Stimulated activated CD4-positive, alpha-beta T cell treated with anti-CD3 and anti-CD28 coated beads, Interleukin-12 subunit alpha, Interleukin-12 subunit beta, amount 100 ng/mL, for 4 hours (primary cell): ENCODE data around the gene TBC1D9.
"Not testable (repeated sequence)": the region's sequence is repeated elsewhere in the genome, so short reads cannot be mapped to it uniquely, and the experiment has no call there.

Experiments used
- DNase-seq: peaks from one replicate; pipeline ENCODE4 v3.0.0-alpha.2; 2020

TBC1D9 gene

DNA sequence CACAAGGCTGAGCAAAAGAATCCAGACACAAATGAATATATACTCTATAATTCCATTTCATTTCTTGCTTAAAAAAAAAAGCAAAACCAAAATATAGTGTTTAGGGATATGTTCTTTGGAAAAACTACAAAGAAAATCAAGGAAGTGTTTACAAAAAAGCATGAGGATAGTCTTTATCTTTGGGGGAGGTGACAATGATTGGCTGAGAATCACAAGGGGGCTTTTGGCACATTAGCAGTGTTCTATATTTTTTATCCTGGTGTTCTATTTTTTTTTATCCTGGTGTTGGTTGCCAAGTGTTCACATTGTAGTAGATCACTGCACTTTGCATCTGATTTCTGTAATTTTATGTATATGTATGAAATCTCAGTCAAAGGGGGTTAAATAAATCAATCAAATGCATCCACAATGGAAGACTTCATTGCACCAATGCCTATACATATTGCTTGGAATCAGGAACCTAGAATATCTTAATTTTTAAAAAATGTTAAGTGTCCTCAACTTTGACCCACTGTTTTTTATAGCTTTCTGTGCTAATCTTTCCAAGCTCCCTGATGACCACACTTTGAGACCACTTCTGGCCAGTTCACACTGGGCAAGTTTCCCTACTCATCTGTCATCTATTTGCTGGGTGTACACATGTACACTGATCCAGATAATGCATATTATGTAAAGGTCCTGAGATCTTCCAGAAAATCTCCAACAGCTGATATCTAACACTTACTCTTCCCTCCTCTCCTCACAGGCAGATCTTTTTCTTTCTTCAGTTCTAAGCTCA, 3.7 kb downstream of the TBC1D9 start:
- no peak for DNase-seq

DNA sequence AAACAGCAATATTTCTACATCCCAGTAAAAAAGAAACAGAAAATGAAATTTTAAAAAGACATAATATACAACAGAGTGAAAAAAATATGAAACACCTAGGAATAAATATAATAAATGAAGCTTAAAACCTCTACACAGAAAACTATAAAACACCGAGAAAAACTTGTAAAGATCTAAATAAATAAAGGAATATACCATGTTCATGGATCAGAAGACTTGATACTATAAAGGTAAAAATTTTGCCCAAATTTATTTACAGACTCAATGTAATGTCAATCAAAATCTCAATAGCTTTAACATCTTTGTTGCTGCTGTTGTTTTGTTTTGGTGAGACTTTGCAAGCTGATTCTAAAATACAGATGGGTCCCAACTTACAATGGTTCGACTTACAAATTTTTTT, 5.7 kb downstream of the TBC1D9 start:
- DNase-seq, result no peak

DNA sequence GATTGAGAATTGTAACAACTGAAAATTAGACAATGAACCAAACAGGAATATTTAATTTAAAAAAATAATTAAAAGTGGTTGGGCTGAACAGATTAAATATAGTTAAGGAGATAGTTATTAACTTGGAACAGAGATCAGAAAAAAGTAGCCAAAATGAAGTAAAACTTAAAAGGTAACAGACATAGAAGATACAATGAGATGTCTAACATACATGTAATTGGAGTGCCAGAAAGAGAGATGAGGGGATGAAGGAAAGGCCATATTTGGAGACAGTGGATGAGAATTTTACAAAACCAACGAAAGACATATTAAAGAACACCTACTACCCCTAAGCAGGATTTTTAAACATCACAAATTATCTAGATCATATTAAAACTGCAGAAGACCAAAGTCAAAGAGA, 8.0 kb downstream of the TBC1D9 start:
- DNase-seq, result no peak

DNA sequence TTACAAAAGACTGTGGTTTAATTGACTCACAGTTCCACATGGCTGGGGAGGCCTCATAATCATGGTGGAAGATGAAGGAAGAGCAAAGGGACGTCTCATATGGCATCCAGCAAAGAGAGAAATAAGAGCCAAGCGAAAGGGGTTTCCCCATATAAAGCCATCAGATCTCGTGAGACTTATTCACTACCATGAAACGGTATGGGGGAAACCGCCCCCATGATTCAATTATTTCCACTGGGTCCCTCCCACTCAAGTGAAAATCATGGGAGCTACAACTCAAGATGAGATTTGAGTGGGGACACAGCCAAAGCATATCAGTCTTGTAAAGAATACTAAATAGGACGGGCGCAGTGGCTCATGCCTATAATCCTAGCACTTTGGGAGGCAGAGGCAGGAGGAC, 9.6 kb downstream of the TBC1D9 start:
- DNase-seq, result not testable (repeated sequence)

DNA sequence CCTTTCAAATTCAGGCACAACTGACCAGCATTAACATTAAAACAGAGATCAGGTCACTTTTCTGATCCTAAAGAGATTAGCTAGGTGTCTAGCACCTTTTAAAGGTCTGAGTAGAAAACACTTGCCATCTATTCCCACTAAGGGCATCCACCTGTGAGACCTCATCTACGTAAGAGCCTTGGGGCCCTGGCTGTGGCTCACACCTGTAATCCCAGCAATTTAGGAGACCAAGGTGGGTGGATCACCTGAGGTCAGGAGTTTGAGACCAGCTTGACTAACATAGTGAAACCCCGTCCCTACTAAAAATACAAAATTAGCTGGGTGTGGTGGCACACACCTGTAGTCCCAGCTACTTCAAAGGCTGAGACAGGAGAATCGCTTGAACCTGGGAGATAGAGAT, 11.8 kb downstream of the TBC1D9 start:
- DNase-seq, result no peak

DNA sequence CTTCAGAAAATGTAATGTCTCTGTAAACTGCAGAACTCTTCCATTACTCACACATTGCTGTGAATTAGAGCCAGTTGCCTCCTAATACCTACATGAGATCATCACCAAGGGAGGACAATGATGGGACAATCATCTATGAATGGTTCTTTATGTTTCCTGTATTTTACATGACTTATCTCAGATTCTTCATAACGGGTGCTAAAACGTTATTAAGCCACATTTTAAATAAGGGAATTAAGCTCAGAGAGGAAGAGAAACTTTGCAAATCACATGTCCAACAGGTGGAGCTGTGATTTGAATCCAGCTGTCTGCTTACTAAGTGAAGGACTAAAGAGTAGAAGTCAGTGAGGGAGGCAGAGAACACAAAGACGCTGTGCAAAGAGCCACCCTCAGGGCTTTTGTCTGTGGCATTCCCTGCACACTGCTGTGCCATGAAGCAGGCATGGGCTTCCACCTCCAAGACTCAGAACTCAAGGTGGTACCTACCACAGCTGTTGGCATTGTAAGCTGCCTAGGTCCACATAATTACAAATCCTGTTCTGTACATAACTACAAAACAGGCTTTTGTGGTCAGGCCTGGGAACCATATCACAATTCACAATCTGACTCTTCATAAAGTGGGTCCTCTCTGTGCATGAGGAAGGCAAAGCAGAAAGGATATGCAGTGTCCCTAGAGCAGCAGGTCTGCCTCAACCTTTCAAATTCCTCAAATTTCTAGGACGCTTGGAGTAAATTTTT, 12.8 kb downstream of the TBC1D9 start:
- DNase-seq, result no peak

DNA sequence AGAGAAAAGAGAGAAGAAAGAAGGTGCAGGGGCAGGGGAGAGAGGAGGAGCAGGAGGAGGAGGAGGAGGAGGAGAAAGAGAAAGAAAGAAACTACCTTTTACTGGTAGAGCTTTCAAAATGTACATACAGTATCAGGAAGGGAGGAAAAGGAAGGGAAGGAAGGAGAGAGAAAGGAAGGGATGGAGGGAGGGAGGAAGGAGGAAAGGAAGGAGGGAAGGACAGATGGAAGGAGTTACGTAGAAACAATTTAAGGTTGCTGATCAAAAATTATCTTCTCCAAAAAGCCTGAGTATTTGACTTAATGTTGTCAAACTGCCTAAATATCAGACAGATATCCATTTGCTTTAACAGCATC, 13.4 kb downstream of the TBC1D9 start:
- DNase-seq, result no peak

DNA sequence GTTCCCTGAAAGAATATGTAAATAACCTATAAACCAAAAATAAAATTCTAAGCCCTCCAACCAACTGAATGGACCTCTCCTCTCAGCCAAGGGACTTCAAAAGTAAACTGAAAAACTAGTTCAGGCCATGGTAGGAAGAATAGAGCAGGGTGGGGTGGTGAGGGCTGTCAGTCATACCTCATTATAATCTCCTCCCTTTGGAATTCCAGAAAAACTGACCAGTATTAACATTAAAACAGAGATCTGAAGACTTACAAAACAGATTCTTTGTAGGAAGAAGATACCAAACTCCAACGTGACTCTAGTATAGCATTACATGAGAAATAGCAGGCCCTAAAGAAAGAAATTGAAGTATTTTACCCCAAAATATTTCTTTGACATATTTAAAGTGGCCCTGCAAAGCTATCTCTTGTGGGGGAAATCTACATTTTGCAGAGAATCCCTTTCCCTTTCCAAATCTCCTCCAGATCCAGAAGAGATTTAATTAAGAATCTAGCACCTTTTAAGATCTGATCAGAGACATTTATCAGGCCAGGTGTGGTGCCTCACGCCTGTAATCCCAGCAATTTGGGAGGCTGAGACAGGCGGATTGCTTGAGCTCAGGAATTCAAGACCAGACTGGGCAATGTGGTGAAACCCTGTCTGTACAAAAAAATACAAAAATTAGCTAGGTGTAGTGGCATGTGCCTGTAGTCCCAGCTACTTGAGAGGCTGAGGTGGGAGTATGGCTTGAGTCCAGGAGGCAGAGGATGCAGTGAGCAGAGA, 15.1 kb downstream of the TBC1D9 start:
- DNase-seq, result no peak

DNA sequence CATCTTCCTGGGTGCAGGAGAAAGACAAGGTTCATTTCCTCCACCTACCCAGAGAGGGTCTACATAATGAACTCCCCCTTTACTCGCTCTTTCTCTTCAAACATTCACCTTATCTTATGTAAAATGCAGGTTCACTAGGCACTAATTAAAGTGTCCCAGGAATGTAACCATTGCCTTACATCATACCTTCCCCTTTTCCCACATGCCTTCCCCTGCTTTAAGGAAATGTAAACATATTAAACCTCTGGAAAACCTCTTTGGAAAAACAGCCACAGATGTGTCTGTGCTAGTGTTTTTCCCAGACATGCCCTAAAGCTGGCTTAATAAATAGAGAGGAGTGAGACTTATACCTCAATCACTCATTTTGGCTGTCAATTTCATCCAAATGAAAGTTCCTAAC, 15.8 kb downstream of the TBC1D9 start:
- no peak for DNase-seq

DNA sequence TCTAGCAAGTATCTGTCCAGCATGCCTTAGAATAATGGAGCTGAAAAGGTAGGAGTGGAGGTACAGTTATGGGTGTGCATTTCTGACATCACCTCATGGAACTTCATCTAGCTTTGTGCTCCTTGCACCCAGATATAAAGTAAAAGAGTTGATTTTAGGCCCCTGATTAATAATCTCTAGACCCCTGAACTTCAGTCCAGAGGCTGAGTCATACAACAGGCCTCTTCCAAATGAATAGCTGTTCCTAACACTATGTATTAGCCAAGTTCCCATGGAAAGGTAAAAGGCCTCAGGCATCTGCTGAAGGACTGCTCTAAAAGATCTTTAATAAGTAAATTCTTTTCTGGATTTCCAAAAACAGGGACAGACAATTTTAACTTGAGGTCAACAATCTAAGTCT, 16.2 kb downstream of the TBC1D9 start:
- no peak for DNase-seq

DNA sequence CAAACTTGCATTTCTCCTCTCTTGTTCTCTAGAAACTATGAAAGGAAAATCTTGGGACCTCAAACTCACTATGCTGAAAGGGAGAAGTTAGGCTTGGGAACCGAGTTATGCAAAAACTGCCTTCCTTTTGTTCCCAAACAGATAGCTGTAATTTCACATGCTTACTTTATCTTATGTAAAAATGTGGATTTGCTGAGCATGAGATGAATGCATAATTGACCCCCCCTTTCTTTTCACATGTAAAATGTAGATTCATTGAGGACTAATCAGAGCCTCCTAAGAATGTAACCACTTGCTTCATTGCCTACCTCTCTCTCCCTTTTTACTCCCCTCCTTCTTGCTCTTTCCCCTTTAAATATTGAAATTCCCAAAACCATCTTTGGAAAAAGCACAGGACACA, 18.0 kb downstream of the TBC1D9 start:
- DNase-seq, result no peak

DNA sequence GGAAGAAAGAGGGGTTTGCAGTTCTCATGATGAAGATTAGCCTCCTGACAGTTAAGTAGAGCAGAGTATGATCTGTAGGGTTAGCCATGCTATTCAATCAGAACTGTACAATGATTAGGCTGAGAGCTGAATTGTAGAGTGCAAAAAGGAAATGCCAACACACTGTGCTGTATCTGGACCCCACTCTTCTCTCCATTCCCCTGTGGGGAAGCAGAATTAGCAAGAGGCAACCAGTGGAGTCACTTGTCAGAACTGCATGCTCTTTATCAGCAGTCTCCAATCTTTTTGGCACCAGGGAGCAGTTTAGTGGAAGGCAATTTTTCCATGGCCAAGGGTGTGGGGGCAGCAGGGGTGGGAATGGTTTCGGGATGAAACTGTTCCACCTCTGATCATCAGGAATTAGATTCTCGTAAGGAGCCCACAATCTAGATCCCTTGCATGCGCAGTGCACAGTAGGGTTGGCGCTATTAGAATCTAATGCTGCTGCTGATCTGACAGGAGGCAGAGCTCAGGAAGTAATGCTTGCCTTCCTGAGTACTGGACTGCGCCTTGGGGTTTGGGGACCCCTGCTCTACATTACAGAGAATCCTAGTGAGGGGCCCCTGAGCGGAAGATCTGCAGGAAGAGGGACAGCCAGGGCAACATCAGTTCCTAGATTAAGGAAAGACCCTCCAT, 19.4 kb downstream of the TBC1D9 start:
- no peak for DNase-seq

DNA sequence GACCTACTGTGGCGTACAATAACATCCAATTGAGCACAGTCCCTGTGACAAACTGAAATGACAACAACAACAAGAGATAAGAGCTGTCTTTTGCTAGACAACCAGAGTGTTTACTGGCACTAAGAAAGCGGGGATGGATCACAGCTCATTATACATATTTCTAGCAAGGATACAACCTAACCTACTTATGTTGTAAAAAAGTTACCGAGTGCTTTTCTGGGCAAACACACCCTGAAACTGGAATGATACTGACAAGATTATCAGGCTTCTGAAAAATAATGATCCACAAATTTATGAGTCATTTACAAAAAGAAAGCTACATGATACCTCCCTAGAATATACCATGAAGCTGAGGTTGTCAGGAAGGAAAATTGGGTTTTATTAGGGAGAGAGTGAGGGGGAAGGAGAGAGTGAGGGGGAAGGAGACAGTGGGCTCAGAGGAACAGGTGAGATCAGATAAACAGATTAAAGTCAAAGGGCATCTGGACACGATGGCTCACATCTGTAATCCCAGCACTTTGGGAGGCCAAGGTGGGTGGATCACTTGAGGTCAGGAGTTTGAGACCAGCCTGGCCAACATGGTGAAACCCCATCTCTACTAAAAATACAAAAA, 20.3 kb downstream of the TBC1D9 start:
- DNase-seq, result no peak

DNA sequence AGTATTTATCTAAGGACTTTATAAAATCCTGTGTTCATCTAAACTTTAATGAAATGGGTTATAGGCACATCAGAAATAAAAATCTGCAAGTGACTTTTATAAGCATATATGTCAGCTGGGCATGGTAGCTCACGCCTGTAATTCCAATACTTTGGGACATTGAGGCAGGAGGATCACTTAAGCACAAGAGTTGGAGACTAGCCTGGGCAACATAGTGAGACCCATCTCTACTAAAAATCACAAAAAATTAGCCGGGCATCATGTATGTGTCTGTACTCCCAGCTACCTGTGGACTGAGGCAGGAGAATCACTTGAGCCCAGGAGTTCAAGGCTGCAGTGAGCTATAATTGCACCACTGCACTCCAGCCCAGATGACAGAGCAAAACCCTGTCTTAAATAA, 20.9 kb downstream of the TBC1D9 start:
- no peak for DNase-seq

DNA sequence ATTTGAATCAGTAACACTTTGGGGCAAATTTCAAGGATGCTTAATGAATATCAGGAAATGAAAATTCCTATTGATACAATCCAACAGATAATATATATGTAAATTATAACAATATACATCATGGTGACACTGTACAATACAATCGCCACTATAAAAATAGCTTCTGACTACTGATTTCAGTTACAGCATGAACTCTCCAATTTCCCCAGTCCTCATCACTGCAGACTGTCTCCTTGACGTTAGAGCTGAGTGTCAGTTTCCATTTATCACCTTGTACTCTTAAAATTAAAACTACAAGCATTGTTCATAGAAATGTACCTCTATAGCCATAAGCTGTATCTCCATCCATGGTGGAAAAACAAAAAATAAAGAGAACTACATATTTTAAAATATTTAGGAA, 23.4 kb downstream of the TBC1D9 start:
- no peak for DNase-seq

DNA sequence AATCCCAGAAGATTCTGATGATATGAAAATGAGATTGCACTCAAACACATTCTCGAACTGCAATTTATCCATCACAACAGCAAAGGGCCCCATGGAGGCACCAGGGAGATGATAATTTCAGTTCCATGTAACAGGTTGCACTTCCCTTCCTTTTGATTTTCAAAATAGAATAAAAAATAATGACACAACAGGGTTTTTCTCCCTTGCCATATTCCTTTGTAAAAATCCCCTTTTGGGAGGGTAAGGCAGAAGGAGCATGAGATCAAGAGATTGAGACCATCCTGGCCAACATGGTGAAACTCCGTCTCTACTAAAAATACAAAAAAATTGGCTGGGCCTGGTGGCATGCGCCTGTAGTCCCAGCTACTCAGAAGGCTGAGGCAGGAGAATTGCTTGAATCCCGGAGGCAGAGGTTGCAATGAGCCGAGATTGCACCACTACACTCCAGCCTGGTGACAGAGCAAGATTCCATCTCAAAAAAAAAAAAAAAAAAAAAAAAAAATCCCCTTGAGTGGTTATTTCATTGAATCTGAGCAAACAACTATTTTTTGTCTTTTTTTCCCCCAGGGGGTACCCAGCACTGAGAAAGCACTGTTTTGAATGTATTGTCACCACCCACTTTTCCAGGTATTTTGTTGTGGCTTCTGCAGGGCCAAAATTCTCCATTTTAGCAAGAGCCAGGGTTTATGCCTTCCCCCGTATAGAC, 26.7 kb downstream of the TBC1D9 start:
- DNase-seq, result no peak

DNA sequence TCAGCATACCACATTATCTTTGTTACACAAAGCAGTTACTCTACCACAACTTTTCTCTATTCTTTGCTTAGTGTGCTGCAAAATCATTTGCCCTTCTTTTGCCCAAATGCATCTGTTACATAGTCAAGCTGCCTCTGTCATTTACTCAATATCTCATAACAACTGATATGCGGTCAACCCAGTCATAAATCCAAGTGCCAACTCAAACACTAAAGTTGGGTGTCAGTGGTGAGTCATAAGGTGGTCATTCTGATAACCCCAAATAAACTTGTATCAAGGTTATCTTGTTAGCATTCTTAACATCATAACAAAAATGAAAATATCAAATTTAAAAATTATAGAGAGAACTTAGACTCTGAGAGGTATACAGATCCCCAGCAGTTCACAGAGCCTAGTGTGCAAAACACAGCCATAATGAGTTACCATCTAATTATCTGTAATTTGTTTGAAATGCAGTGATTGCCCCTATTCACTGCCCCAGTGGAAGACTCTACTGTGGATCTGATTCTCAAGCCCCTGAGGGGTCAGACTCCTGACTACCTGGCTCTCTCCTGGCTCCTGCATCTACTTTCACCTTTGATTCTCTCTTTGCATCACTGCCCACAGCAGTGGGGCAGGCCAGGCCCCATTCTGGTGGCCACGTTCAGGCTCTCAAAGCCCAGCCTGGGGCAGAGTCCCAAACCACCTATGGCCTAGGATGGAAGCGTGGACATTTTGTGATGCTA, 29.2 kb downstream of the TBC1D9 start:
- no peak for DNase-seq

DNA sequence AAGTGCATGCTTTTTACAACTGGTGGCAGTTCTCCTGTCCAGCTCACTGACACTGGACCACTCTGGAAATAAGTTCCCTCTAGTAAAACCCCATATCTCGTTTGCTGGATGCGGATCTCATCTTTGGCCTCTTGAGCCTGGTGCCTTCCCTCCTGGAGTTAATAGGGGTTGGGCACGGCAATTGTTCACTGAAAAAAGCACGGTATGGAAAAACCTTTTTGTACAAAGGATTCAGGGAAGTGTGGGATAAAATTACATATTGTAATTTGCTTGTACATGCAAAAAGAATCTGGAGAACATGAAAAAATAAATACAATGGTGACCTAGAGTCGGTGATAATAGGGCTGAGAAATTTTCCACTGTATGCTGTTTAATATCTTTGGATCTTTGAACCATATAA, 30.6 kb downstream of the TBC1D9 start:
- DNase-seq, result no peak

DNA sequence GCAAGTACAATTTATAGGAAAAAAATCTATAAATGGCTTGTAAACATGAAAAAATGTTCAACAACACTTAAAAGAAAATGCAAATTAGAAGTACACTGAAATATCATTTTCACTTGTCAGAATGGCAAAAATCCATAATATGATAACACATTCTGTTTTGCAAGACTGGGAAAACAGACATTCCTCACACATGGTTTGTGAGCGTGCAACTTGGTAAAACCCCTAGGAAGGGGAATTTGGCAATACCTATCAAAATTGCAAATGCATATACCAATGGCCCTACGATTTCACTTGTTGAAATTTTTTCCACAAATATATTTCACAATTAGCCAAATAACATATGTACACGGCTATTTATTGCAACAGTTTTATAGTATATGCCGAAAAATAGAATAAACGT, 31.4 kb downstream of the TBC1D9 start:
- DNase-seq, result no peak

DNA sequence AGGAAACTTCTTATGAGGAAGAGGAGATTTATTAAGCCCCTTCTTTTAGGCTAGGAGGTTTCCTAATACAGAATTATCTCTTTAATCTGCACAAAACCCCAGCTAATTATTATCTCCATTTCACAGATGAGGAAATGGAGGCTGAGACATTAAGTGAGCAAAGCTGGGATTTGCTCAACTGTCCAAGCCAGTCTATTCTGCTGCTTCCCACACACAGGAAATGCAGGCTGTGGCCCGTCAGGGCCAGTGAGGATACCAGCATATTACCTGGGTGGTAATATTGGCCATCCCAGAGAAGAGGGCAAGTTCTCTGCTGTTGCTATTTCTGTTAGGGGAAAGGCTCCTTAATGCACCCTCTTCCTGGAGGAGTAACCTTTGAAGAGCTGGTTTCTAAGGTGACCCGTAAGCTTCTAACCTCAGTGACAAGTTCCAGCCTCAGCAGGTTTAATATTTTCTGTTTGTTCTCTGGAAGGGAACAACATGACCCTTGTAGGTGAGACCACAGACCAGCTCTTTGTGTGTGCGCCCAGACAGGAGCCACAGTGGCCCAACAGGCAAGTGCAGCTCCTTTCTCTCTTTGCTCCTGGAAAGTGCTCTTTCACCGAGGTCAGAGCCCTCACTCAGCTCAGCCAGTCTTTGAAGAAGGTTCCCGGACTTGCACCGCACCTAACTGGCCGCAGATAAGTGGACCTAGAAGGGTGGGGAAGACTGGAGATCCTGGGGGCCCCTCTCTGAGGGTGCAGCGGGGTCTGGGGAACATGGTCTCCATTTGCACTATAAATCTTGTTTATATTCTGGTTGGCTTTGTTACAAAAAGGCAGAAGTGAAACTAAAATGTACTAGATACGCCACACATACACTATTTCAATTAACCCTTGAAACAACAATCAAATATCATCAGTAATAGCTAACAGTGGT, 35.5 kb downstream of the TBC1D9 start:
- DNase-seq, result no peak
